Suprapubic skin (tissue), 4 donors: ENCODE measurements around the gene FOLR2. TPM values are rescaled to one million over a fixed set of nuclear protein-coding genes. Genes with fewer than 3 reads are reported as not detected.

ENCODE experiments used
- DNase-seq, 2 donors: peaks; one replicate each; pipeline ENCODE4 v3.0.0-alpha.2; 2019; ENCODE audit warnings: low spot score in 2 of 2
- H3K27ac ChIP-seq: fragments of 200-600 bp; sonication (generic); one replicate; pipeline ENCODE4 v1.5.1; 2019
- H3K27me3 ChIP-seq: fragments of 200-600 bp; sonication (generic); one replicate; pipeline ENCODE4 v1.5.1; 2019
- H3K36me3 ChIP-seq: fragments of 200-600 bp; sonication (generic); one replicate; pipeline ENCODE4 v1.5.1; 2019
- H3K4me1 ChIP-seq: fragments of 200-600 bp; sonication (generic); one replicate; pipeline ENCODE4 v1.5.1; 2019
- H3K4me3 ChIP-seq: fragments of 200-600 bp; sonication (generic); one replicate; pipeline ENCODE4 v1.5.1; 2019; ENCODE audit warnings: mild to moderate bottlenecking
- H3K9me3 ChIP-seq: fragments of 200-600 bp; sonication (generic); one replicate; pipeline ENCODE4 v1.5.1; 2019
- EP300 ChIP-seq: sonication (generic); formaldehyde crosslinking; IDR thresholded peaks from one replicate; pipeline ENCODE4 v1.6.1; 2017; ENCODE audit warnings: antibody characterized with exemption
- POLR2A ChIP-seq, 2 donors: fragments of 450-650 bp; IDR thresholded peaks; one replicate each; pipeline ENCODE4 v1.6.1; 2017; ENCODE audit warnings: antibody characterized with exemption in 2 of 2, mild to moderate bottlenecking in 2 of 2, moderate library complexity in 2 of 2
- POLR2AphosphoS5 ChIP-seq, 3 donors: sonication (generic); formaldehyde crosslinking; IDR thresholded peaks; one replicate each; pipeline ENCODE4 v1.6.1; 2017; ENCODE audit warnings: antibody characterized with exemption in 3 of 3
- WGBS: methylation state at CpG from one replicate; pipeline ENCODE4 v1.1.5; 2018; 5-methylcytosine and 5-hydroxymethylcytosine counted together
- total RNA-seq, 4 donors: library from RNA; depleted of rRNA; stranded (reverse); fragments of >200 nt; gene quantifications; one replicate each; pipeline ENCODE4 v1.1.0, GENCODE V29; 2016
- TF ChIP-seq, protein P1 (sequence below), 2 donors: fragments of 200-600 bp in 1 of 2; fragments of 450-650 bp in 1 of 2; sonication (generic) in 1 of 2; IDR thresholded peaks; one replicate each; pipeline ENCODE4 v1.5.1; 2016 to 2019; ENCODE audit warnings: antibody characterized with exemption in 2 of 2, mild to moderate bottlenecking in 1 of 2, moderate library complexity in 1 of 2

Gene FOLR2
- total RNA-seq, 4 donors from 2014 or later = 3.1 to 10.1 (median 5.1) TPM

- Histone ChIP-seq H3K27me3 (peaks cover 76% of the 10 kb centered on the region), H3K9me3 (no peaks in the 10 kb centered on the region), H3K36me3 (no peaks in the 10 kb centered on the region), H3K4me1 (peaks cover 35% of the 10 kb centered on the region), H3K27ac (no peak within 1 kb of the TSS), H3K4me3 (peak within 1 kb of the TSS; percentile 24)
- TF ChIP-seq POLR2A (IDR thresholded peaks at IDR 0.05) = no peak
- TF ChIP-seq POLR2AphosphoS5 (IDR thresholded peaks at IDR 0.05) = no peak
- TF ChIP-seq EP300 = no peak
- TF ChIP-seq, protein P1, sequence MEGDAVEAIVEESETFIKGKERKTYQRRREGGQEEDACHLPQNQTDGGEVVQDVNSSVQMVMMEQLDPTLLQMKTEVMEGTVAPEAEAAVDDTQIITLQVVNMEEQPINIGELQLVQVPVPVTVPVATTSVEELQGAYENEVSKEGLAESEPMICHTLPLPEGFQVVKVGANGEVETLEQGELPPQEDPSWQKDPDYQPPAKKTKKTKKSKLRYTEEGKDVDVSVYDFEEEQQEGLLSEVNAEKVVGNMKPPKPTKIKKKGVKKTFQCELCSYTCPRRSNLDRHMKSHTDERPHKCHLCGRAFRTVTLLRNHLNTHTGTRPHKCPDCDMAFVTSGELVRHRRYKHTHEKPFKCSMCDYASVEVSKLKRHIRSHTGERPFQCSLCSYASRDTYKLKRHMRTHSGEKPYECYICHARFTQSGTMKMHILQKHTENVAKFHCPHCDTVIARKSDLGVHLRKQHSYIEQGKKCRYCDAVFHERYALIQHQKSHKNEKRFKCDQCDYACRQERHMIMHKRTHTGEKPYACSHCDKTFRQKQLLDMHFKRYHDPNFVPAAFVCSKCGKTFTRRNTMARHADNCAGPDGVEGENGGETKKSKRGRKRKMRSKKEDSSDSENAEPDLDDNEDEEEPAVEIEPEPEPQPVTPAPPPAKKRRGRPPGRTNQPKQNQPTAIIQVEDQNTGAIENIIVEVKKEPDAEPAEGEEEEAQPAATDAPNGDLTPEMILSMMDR (IDR thresholded peaks at IDR 0.05) = no peak
- 0% methylated on average over 1 of the region's 37 CpGs for WGBS
- DNase-seq = no peak
Measured at GRCh38 chr11:72244060-72244360, 27.4 kb downstream of the FOLR2 start, which contains the start of gene PHOX2A. Gene PHOX2A (minus strand): TSS chr11:72244176. CDS start chr11:72244004, 172 bp downstream.

- DNase-seq = no peak
- 15% methylated on average over 34 of the region's 46 CpGs for WGBS
- peak overlapping the region; percentile 24 for H3K4me3 ChIP-seq
Measured at GRCh38 chr11:72244361-72245262, 28.0 kb downstream of the FOLR2 start.

GRCh38 chr11:72245263-72245816 is 28.7 kb downstream of the FOLR2 start:
- 27% methylated on average over 18 of the region's 19 CpGs for WGBS
- H3K27me3 ChIP-seq = peaks cover 81% of the 10 kb centered on the region
- no peaks in the 10 kb centered on the region for H3K36me3 ChIP-seq
- peaks cover 21% of the 10 kb centered on the region for H3K4me1 ChIP-seq
- no peaks in the 10 kb centered on the region for H3K9me3 ChIP-seq
- no peak overlapping the region for H3K4me3 ChIP-seq
- H3K27ac ChIP-seq = no peak overlapping the region
- TF ChIP-seq POLR2A (IDR thresholded peaks at IDR 0.05) = no peak
- no peak for DNase-seq

More at GRCh38 chr11:72244361-72245262, 28.0 kb downstream of the FOLR2 start:
- Histone ChIP-seq H3K27me3 (peaks cover 76% of the 10 kb centered on the region), H3K27ac (no peak overlapping the region), H3K9me3 (no peaks in the 10 kb centered on the region), H3K4me1 (peaks cover 28% of the 10 kb centered on the region), H3K36me3 (no peaks in the 10 kb centered on the region)
- no peak for TF ChIP-seq POLR2AphosphoS5 (IDR thresholded peaks at IDR 0.05)

- Histone ChIP-seq H3K36me3 (no peaks in the 10 kb centered on the region), H3K27me3 (peaks cover 68% of the 10 kb centered on the region), H3K27ac (no peak overlapping the region), H3K9me3 (no peaks in the 10 kb centered on the region), H3K4me3 (no peak overlapping the region), H3K4me1 (peaks cover 12% of the 10 kb centered on the region)
- no peak for DNase-seq
- TF ChIP-seq, protein P1 (IDR thresholded peaks at IDR 0.05) = no peak
- no peak for TF ChIP-seq POLR2A (IDR thresholded peaks at IDR 0.05)
- TF ChIP-seq POLR2AphosphoS5 (IDR thresholded peaks at IDR 0.05) = no peak
- no peak for TF ChIP-seq EP300
- 49% methylated on average over 2 of the region's 2 CpGs for WGBS
Measured at GRCh38 chr11:72247584-72247983, 31.0 kb downstream of the FOLR2 start.

- DNase-seq = no peak
- peaks cover 51% of the 10 kb centered on the region for H3K27me3 ChIP-seq
- no peaks in the 10 kb centered on the region for H3K36me3 ChIP-seq
- WGBS = 93% methylated on average over 4 of the region's 5 CpGs
- no peak overlapping the region for H3K4me3 ChIP-seq
- H3K4me1 ChIP-seq = no peaks in the 10 kb centered on the region
- no peaks in the 10 kb centered on the region for H3K9me3 ChIP-seq
- TF ChIP-seq EP300 (no peak), POLR2A (IDR thresholded peaks at IDR 0.05) (no peak), POLR2AphosphoS5 (IDR thresholded peaks at IDR 0.05) (no peak)
- TF ChIP-seq, protein P1 (IDR thresholded peaks at IDR 0.05) = no peak
- H3K27ac ChIP-seq = no peak overlapping the region
Measured at GRCh38 chr11:72249961-72250360, 33.4 kb downstream of the FOLR2 start.
